IMR-90 (cell line): ENCODE data around the gene GAS7. TPM values are rescaled to one million over a fixed set of nuclear protein-coding genes. Genes with fewer than 3 reads are reported as not detected.

Experiments used
- ATAC-seq: fragments of 200-7000 bp; cut with Tn5 transposase; 2 replicates; pipeline ENCODE4 v1.9.1; 2020; ENCODE audit warnings: low read depth, mild to moderate bottlenecking, moderate library complexity
- BruUV-seq: library from RNA; stranded (reverse); fragments of 400-500 nt; replicated peaks from 2 replicates; lab custom pipeline; 2021; lab: Mats Ljungman, UMichigan
- CTCF ChIA-PET: fragments of 300-600 bp; formaldehyde crosslinking; extraction: SDS; loops from one replicate; lab custom pipeline; 2021; ENCODE audit warnings: antibody characterized with exemption; lab: Yijun Ruan, JAX
- POLR2A ChIA-PET: fragments of 300-600 bp; sonication (Branson Sonifier 250); formaldehyde crosslinking; loops from one replicate; lab custom pipeline; 2022; ENCODE audit warnings: antibody characterized with exemption; ENCODE audit not compliant: unreplicated experiment; lab: Charles Lee
- DNase-seq: peaks from one replicate; pipeline ENCODE4 v3.0.0; 2013
- H2AFZ ChIP-seq: replicated peaks from 2 replicates; pipeline ENCODE3; 2013; ENCODE audit warnings: low read length, mild to moderate bottlenecking; ENCODE audit not compliant: poor library complexity
- H2AK5ac ChIP-seq: 2 replicates; pipeline ENCODE4 v1.6.1; 2013; ENCODE audit warnings: low read depth, low read length, inconsistent platforms
- H2AK9ac ChIP-seq: replicated peaks from 2 replicates; pipeline ENCODE3; 2013; ENCODE audit warnings: mild to moderate bottlenecking, low read depth, low read length, moderate library complexity; ENCODE audit not compliant: poor library complexity
- H2BK120ac ChIP-seq: 2 replicates; pipeline ENCODE4 v1.6.1; 2013; ENCODE audit warnings: low read depth, low read length, inconsistent platforms
- H2BK15ac ChIP-seq: 3 replicates; pipeline ENCODE4 v1.6.1; 2013; ENCODE audit warnings: low read depth, low read length, inconsistent platforms
- H2BK20ac ChIP-seq: 2 replicates; pipeline ENCODE4 v1.6.1; 2013; ENCODE audit warnings: low read depth, mild to moderate bottlenecking, inconsistent platforms, low read length, moderate library complexity
- H2BK5ac ChIP-seq: 2 replicates; pipeline ENCODE4 v1.6.1; 2013; ENCODE audit warnings: mild to moderate bottlenecking, low read depth, low read length, inconsistent platforms; ENCODE audit not compliant: poor library complexity, severe bottlenecking
- H3K14ac ChIP-seq: replicated peaks from 2 replicates; pipeline ENCODE4 v1.6.1; 2013; ENCODE audit warnings: low read depth, low read length, inconsistent platforms
- H3K18ac ChIP-seq: 2 replicates; pipeline ENCODE4 v1.6.1; 2013; ENCODE audit warnings: low read depth, low read length, control low read depth
- H3K23ac ChIP-seq: 2 replicates; pipeline ENCODE4 v1.6.1; 2013; ENCODE audit warnings: low read depth, low read length, inconsistent platforms
- H3K27ac ChIP-seq: 2 replicates; pipeline ENCODE4 v1.5.1; 2013; ENCODE audit warnings: mild to moderate bottlenecking, control low read depth, low read length; ENCODE audit not compliant: insufficient read depth
- H3K27me3 ChIP-seq: 2 replicates; pipeline ENCODE4 v1.6.1; 2013; ENCODE audit warnings: low read length; ENCODE audit not compliant: control insufficient read depth, insufficient read depth
- H3K36me3 ChIP-seq: 2 replicates; pipeline ENCODE4 v1.6.1; 2013; ENCODE audit warnings: low read length, mixed read lengths; ENCODE audit not compliant: control insufficient read depth, insufficient read depth
- H3K4ac ChIP-seq: 2 replicates; pipeline ENCODE4 v1.6.1; 2013; ENCODE audit warnings: low read depth, low read length, inconsistent platforms
- H3K4me1 ChIP-seq: 2 replicates; pipeline ENCODE4 v1.6.1; 2013; ENCODE audit warnings: low read length, mixed read lengths; ENCODE audit not compliant: control insufficient read depth, insufficient read depth
- H3K4me2 ChIP-seq: 2 replicates; pipeline ENCODE4 v1.6.1; 2013; ENCODE audit warnings: low read depth, mild to moderate bottlenecking, control low read depth, low read length, moderate library complexity
- H3K4me3 ChIP-seq: 2 replicates; pipeline ENCODE4 v1.5.1; 2013; ENCODE audit warnings: low read depth, mild to moderate bottlenecking, control low read depth, low read length, moderate library complexity; ENCODE audit not compliant: insufficient read depth
- H3K56ac ChIP-seq: 2 replicates; pipeline ENCODE4 v1.6.1; 2013; ENCODE audit warnings: low read length, inconsistent platforms; ENCODE audit not compliant: insufficient read depth; ENCODE audit errors: extremely low read depth
- H3K79me1 ChIP-seq, 2 experiments: 2 replicates each; pipeline ENCODE4 v1.6.1; 2013; ENCODE audit warnings: low read length in 2 of 2, inconsistent platforms in 1 of 2, low read depth in 1 of 2
- H3K9ac ChIP-seq: 2 replicates; pipeline ENCODE4 v1.6.1; 2013; ENCODE audit warnings: low read depth, low read length, control low read depth
- H3K9me1 ChIP-seq: 2 replicates; pipeline ENCODE4 v1.6.1; 2013; ENCODE audit warnings: low read length, inconsistent platforms; ENCODE audit not compliant: insufficient read depth
- H3K9me3 ChIP-seq: 2 replicates; pipeline ENCODE4 v1.6.1; 2013; ENCODE audit warnings: low read length; ENCODE audit not compliant: control insufficient read depth, insufficient read depth
- H4K20me1 ChIP-seq: 2 replicates; pipeline ENCODE4 v1.6.1; 2013; ENCODE audit warnings: low read length, inconsistent platforms; ENCODE audit not compliant: insufficient read depth
- H4K5ac ChIP-seq: 2 replicates; pipeline ENCODE4 v1.6.1; 2013; ENCODE audit warnings: mild to moderate bottlenecking, low read depth, low read length, control low read depth
- H4K8ac ChIP-seq, 2 experiments: 2 replicates each; pipeline ENCODE4 v1.6.1; 2013; ENCODE audit warnings: low read depth in 2 of 2, low read length in 2 of 2, control low read depth in 1 of 2, inconsistent platforms in 1 of 2
- H4K91ac ChIP-seq: 2 replicates; pipeline ENCODE4 v1.6.1; 2013; ENCODE audit warnings: low read depth, low read length, inconsistent platforms; ENCODE audit not compliant: insufficient read depth
- FOS ChIP-seq: fragments of 150-350 bp; IDR thresholded peaks from 2 replicates; pipeline ENCODE4 v1.6.1; 2016; ENCODE audit warnings: low read depth, low read length
- MAFK ChIP-seq: IDR thresholded peaks from 2 replicates; pipeline ENCODE4 v1.6.1; 2012; ENCODE audit warnings: low read depth, low read length, improper control_type of control experiment
- MAZ ChIP-seq: IDR thresholded peaks from 2 replicates; pipeline ENCODE4 v1.6.1; 2012; ENCODE audit warnings: low read depth, mild to moderate bottlenecking, low read length, improper control_type of control experiment, moderate library complexity, borderline replicate concordance
- POLR2A ChIP-seq: IDR thresholded peaks from 2 replicates; pipeline ENCODE4 v1.6.1; 2012; ENCODE audit warnings: mild to moderate bottlenecking, low read depth, low read length
- RAD21 ChIP-seq: IDR thresholded peaks from 2 replicates; pipeline ENCODE4 v1.6.1; 2012; ENCODE audit warnings: low read length, improper control_type of control experiment
- RFX5 ChIP-seq: IDR thresholded peaks from 2 replicates; pipeline ENCODE4 v1.8.0; 2012; ENCODE audit warnings: low read depth, mild to moderate bottlenecking, low read length, moderate library complexity
- WGBS, 2 experiments: methylation state at CpG; one replicate each; pipeline versions ENCODE4 v1.1.5 to v1.1.7; 2013; ENCODE audit warnings: missing lambda C conversion rate in 2 of 2; ENCODE audit not compliant: insufficient read length in 1 of 2; ENCODE audit errors: extremely low coverage in 2 of 2; 5-methylcytosine and 5-hydroxymethylcytosine counted together
- dilution Hi-C: fragments of 300-500 bp; cut with HindIII; formaldehyde crosslinking; loops from one replicate; pipeline ENCODE4 v1.14.3; 2018; ENCODE audit warnings: low sequenced_read_pairs; ENCODE audit not compliant: unreplicated experiment
- in situ Hi-C: fragments of 300-500 bp; cut with MboI; formaldehyde crosslinking; loops from 3 replicates; pipeline ENCODE4 v1.14.3; 2019; ENCODE audit warnings: low sequenced_read_pairs, inconsistent platforms, mixed read lengths
- intact Hi-C: fragments of 100-400 bp; cut with micrococcal nuclease; formaldehyde crosslinking; loops from 2 replicates; pipeline ENCODE4 v1.10.0; 2022
- polyA plus RNA-seq, 3 experiments: library from polyadenylated mRNA; depleted of rRNA; stranded (reverse); fragments of >200 nt; gene quantifications; 2 replicates each; pipeline ENCODE4 v1.2.3, GENCODE V29; 2012; ENCODE audit warnings: low replicate concordance in 1 of 3
- total RNA-seq: library from RNA; depleted of rRNA; stranded (reverse); fragments of >200 nt; gene quantifications from 2 replicates; pipeline ENCODE4 v1.2.3, GENCODE V29; 2012
- TF ChIP-seq, protein P1 (sequence below): conservative IDR thresholded peaks from 2 replicates; pipeline ENCODE4 v1.5.1; 2012; ENCODE audit warnings: mild to moderate bottlenecking, low read depth, low read length, improper control_type of control experiment

The GAS7 gene
- total and polyA plus RNA-seq, 2 of the 4 experiments (the other 2 are of a cell fraction): 4.6 to 5.0 TPM

DNA sequence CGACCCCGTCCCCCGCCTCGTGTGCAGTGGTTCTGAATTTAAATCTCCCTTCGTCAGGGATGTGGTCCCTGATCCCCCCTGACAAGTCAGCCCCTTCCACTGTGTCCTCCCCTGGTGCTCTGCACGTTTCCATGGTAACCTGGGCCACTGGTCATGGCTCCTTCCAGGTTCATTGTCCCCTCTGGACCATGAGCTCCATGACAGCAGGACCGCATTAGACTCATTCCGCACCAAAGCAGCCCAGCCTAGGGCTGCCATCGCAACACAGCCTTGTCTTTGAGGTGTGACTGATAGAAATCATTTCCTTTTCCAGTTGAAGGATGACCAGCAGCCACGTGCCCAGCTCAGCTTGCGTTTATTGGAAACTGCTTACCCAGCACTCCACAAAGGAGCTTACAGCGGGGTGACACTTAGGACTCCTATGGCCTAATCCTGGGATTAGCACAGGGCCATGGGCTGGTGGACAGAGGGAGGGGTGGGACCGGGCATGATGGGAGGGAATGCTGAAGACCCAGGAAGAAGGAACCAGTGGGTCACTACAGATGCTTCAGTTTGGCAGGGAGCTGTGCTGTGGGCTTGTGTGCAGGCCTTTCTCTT is 300.9 kb downstream of the GAS7 start:
- CTCF ChIA-PET: no interaction called here
- Histone ChIP-seq H2AFZ (no peak overlapping the region), H4K20me1 (no peaks in the 10 kb centered on the region), H3K9me1 (no peaks in the 10 kb centered on the region), H3K4me2 (no peak overlapping the region), H3K18ac (no peak overlapping the region), H3K36me3 (no peaks in the 10 kb centered on the region), H2BK15ac (no peak overlapping the region), H2BK120ac (no peak overlapping the region), H3K4me1 (peaks cover 14% of the 10 kb centered on the region), H3K9ac (no peak overlapping the region), H4K8ac (no peak overlapping the region), H3K14ac (no peak overlapping the region), H3K27me3 (no peaks in the 10 kb centered on the region; the same call in 1 of the 2 replicates), H2AK9ac (no peak overlapping the region), H3K27ac (no peak overlapping the region), H3K23ac (no peak overlapping the region), H3K79me1 (no peaks in the 10 kb centered on the region), H3K4ac (no peak overlapping the region), H3K4me3 (no peak overlapping the region), H3K56ac (no peak overlapping the region), H2BK5ac (no peak overlapping the region), H3K9me3 (no peaks in the 10 kb centered on the region), H4K5ac (no peak overlapping the region), H2BK20ac (no peak overlapping the region), H2AK5ac (no peak overlapping the region), H4K91ac (no peak overlapping the region)
- DNase-seq (no peak), ATAC-seq (no peak)
- POLR2A ChIA-PET: no interaction called here
- intact Hi-C loops (no loop called here), dilution Hi-C loops (no loop called here), in situ Hi-C loops (no loop called here)
- WGBS, 2 experiments: 50% methylated on average over 1 of the region's 13 CpGs; no CpG with 5 or more reads in 1 of the 2 experiments
- no TSS peak for BruUV-seq
- TF ChIP-seq RFX5: no peak
- TF ChIP-seq FOS: no peak
- no peak for TF ChIP-seq MAZ
- TF ChIP-seq RAD21: no peak
- TF ChIP-seq, protein P1, sequence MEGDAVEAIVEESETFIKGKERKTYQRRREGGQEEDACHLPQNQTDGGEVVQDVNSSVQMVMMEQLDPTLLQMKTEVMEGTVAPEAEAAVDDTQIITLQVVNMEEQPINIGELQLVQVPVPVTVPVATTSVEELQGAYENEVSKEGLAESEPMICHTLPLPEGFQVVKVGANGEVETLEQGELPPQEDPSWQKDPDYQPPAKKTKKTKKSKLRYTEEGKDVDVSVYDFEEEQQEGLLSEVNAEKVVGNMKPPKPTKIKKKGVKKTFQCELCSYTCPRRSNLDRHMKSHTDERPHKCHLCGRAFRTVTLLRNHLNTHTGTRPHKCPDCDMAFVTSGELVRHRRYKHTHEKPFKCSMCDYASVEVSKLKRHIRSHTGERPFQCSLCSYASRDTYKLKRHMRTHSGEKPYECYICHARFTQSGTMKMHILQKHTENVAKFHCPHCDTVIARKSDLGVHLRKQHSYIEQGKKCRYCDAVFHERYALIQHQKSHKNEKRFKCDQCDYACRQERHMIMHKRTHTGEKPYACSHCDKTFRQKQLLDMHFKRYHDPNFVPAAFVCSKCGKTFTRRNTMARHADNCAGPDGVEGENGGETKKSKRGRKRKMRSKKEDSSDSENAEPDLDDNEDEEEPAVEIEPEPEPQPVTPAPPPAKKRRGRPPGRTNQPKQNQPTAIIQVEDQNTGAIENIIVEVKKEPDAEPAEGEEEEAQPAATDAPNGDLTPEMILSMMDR: no peak
- TF ChIP-seq POLR2A: no peak
- no peak for TF ChIP-seq MAFK
